ENCODE results near the gene PDE9A. TPM values are rescaled to one million over a fixed set of nuclear protein-coding genes. Genes with fewer than 3 reads are reported as not detected.

The PDE9A gene
- total and polyA plus RNA-seq, 2 of the 4 experiments (the other 2 are of a cell fraction): 0.89 to 0.90 TPM

DNA sequence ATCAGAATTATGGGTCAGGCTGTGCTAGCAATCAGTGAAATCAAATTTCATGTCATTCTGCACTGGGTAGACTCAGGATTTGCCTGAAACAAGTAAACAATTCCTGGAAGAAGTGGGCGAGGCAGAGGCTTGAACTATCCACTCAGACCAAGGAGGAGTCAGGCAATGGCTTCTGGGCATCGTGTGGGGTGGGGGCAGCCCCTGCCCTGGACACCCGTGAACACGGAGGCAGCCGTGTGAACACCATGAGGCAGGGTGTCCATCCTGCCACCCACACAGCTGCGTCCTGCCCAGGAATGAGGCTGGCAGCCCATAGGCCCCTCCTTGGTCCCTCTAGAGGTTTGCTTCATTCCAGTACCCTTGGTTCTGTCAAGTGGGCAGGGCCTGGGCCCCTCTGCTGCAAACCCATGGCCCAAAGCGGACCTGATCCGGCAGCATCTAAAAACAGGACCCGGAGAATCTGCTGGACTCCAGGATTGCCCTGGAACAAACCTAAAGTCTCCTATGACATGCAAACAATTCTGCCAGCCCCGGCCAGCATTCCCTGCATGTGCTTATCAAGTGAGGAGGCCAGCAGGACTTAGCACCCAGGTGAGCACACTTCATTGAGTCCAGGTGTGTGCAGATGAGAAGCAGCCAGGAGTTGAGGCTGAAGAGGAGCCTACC is 69.5 kb downstream of the PDE9A start:
- Histone ChIP-seq H2AFZ (replicated peaks; ENCODE audit: low read length, poor library complexity) (peak overlapping the region; percentile 52), H2BK120ac (ENCODE audit: low read depth, low read length) (peak overlapping the region; percentile 80), H3K23ac (ENCODE audit: low read depth, low read length) (0 out of 2 replicates have a peak overlapping the region, but pooled peaks have one; percentile 50), H3K27ac (ENCODE audit: insufficient read depth, low read length) (no peak overlapping the region), H4K91ac (ENCODE audit: insufficient read depth, low read depth, low read length) (peak overlapping the region; percentile 55; the same call in 1 of the 2 replicates), H2BK15ac (ENCODE audit: low read depth, low read length) (peak overlapping the region; percentile 77; the same call in 1 of the 3 replicates), H3K9ac (ENCODE audit: low read depth, low read length) (no peak overlapping the region), H2BK5ac (ENCODE audit: low read depth, low read length, poor library complexity, severe bottlenecking) (no peak overlapping the region), H2AK5ac (ENCODE audit: low read depth, low read length) (peak overlapping the region; percentile 89), H3K4me3 (ENCODE audit: insufficient read depth, low read depth, low read length) (no peak overlapping the region), H3K9me3 (ENCODE audit: control insufficient read depth, insufficient read depth, low read length) (no peaks in the 10 kb centered on the region), H4K20me1 (ENCODE audit: insufficient read depth, low read length) (no peaks in the 10 kb centered on the region), H3K4me2 (ENCODE audit: low read depth, low read length) (no peak overlapping the region), H2AK9ac (replicated peaks; ENCODE audit: low read depth, low read length, poor library complexity) (no peak overlapping the region), H3K56ac (ENCODE audit: extremely low read depth, insufficient read depth, low read length) (no peak overlapping the region), H3K36me3 (ENCODE audit: control insufficient read depth, insufficient read depth, low read length) (no peaks in the 10 kb centered on the region), H2BK20ac (ENCODE audit: low read depth, low read length) (peak overlapping the region; percentile 61), H3K4me1 (ENCODE audit: control insufficient read depth, insufficient read depth, low read length) (peaks cover 12% of the 10 kb centered on the region), H4K8ac (ENCODE audit: low read depth in 2 of 2, low read length in 2 of 2) (0 out of 4 replicates have a peak overlapping the region, but pooled peaks of 1 of the 2 experiments have one; percentile 53), H3K9me1 (ENCODE audit: insufficient read depth, low read length) (no peaks in the 10 kb centered on the region; the same call in 1 of the 2 replicates), H3K14ac (replicated peaks; ENCODE audit: low read depth, low read length) (peak overlapping the region; percentile 83; the same call in 1 of the 2 replicates), H3K18ac (ENCODE audit: low read depth, low read length) (no peak overlapping the region; the same call in 1 of the 2 replicates), H3K79me1 (ENCODE audit: low read depth in 1 of 2, low read length in 2 of 2) (no peaks in the 10 kb centered on the region), H3K4ac (ENCODE audit: low read depth, low read length) (peak overlapping the region; percentile 79), H3K27me3 (ENCODE audit: control insufficient read depth, insufficient read depth, low read length) (no peaks in the 10 kb centered on the region; the same call in 1 of the 2 replicates), H4K5ac (ENCODE audit: low read depth, low read length) (no peak overlapping the region)
- dilution Hi-C loops (cut with HindIII; ENCODE audit: low sequenced_read_pairs, unreplicated experiment) (no loop called here), intact Hi-C loops (cut with micrococcal nuclease) (no loop called here), in situ Hi-C loops (cut with MboI; ENCODE audit: low sequenced_read_pairs) (no loop called here)
- DNase-seq: no peak
- no TSS peak for BruUV-seq (replicated peaks)
- CTCF ChIA-PET: no interaction called here
- no peak for TF ChIP-seq FOS (IDR thresholded peaks at IDR 0.05; ENCODE audit: low read depth, low read length)
- ATAC-seq (ENCODE audit: low read depth): no peak
- POLR2A ChIA-PET (ENCODE audit: unreplicated experiment): no interaction called here
- 58% methylated on average over 2 of the region's 10 CpGs; no CpG with 5 or more reads in 1 of the 2 experiments for WGBS, 2 experiments (ENCODE audit: extremely low coverage in 2 of 2, insufficient read length in 1 of 2)
